ENCODE data around the gene PRKD3.

Gene PRKD3

DNA sequence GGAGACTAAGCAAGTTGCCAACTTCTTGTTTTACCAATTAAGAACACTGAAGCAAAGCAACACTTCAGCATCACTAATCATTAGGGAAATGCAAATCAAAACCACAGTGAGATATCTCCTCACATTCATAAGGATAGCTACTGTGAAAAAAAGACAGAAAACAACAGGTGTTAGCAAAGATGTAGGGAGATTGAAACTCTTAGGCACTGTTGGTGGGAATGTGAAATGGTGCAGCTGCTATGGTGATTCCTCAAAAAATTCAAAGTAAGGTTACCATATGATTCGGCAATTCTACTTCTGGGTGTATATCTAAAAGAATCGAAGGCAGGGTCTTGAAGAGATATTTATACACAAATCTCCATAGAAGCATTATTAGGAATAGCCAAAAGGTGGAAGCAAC, 8.6 kb upstream of the PRKD3 start:
- H3K9ac ChIP-seq (ENCODE audit: low read depth, low read length) = no peak overlapping the region

DNA sequence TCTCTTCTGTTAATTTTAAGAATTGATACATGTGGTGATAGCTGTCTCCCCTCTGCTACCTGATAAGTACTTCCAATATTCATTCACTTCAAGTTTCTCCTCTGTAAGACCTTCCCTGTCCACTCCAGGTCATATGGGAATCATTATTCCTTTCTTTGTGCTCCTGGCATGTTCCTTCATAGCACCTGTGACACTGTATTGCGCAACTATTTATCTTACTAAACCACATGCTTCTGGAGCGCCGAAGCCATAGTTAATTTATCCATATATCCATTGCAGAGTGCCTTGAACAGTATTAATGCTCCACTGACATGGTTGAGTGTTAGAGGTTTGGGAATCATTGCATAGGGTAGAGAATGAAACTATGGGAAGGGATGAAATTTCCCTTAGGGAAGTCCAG, 7.9 kb upstream of the PRKD3 start:
- Histone ChIP-seq H3K4me1 (ENCODE audit: insufficient read depth, low read length) (no peaks in the 10 kb centered on the region), H3K27me3 (ENCODE audit: insufficient read depth, low read length, poor library complexity) (peaks cover 33% of the 10 kb centered on the region), H2AFZ (ENCODE audit: low read depth, low read length) (no peak overlapping the region), H3K4me3 (ENCODE audit: low read depth in 1 of 2, low read length in 2 of 2) (no peak overlapping the region), H3K4me2 (ENCODE audit: insufficient read depth, low read length) (no peak overlapping the region), H4K20me1 (ENCODE audit: insufficient read depth, low read length) (no peaks in the 10 kb centered on the region), H3K79me2 (ENCODE audit: insufficient read depth, low read length) (no peaks in the 10 kb centered on the region), H3K9me3 (ENCODE audit: insufficient read depth, low read length, severe bottlenecking) (no peaks in the 10 kb centered on the region), H3K36me3 (ENCODE audit: insufficient read depth, low read length) (no peaks in the 10 kb centered on the region), H3K9ac (ENCODE audit: low read depth, low read length) (no peak overlapping the region), H3K27ac (ENCODE audit: low read length) (no peak overlapping the region)
- DNase-seq = no peak
- ATAC-seq (ENCODE audit: insufficient read depth, low read depth) = no peak
- TF ChIP-seq, protein P1, sequence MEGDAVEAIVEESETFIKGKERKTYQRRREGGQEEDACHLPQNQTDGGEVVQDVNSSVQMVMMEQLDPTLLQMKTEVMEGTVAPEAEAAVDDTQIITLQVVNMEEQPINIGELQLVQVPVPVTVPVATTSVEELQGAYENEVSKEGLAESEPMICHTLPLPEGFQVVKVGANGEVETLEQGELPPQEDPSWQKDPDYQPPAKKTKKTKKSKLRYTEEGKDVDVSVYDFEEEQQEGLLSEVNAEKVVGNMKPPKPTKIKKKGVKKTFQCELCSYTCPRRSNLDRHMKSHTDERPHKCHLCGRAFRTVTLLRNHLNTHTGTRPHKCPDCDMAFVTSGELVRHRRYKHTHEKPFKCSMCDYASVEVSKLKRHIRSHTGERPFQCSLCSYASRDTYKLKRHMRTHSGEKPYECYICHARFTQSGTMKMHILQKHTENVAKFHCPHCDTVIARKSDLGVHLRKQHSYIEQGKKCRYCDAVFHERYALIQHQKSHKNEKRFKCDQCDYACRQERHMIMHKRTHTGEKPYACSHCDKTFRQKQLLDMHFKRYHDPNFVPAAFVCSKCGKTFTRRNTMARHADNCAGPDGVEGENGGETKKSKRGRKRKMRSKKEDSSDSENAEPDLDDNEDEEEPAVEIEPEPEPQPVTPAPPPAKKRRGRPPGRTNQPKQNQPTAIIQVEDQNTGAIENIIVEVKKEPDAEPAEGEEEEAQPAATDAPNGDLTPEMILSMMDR (IDR thresholded peaks at IDR 0.05; ENCODE audit: borderline replicate concordance, extremely low read depth, low read length, poor library complexity, severe bottlenecking) = no peak
- no peak for TF ChIP-seq EZH2 (IDR thresholded peaks at IDR 0.05; ENCODE audit: borderline replicate concordance, low read depth, low read length, severe bottlenecking)

More for the DNA sequence above, 8.6 kb upstream of the PRKD3 start:
- no peak overlapping the region for H3K27ac ChIP-seq (ENCODE audit: low read length)
- no peaks in the 10 kb centered on the region for H4K20me1 ChIP-seq (ENCODE audit: insufficient read depth, low read length)
- H3K27me3 ChIP-seq (ENCODE audit: insufficient read depth, low read length, poor library complexity) = peaks cover 36% of the 10 kb centered on the region
- H2AFZ ChIP-seq (ENCODE audit: low read depth, low read length) = no peak overlapping the region
- ATAC-seq (ENCODE audit: insufficient read depth, low read depth) (no peak), DNase-seq (no peak)
- H3K4me1 ChIP-seq (ENCODE audit: insufficient read depth, low read length) = no peaks in the 10 kb centered on the region
- no peak overlapping the region for H3K4me2 ChIP-seq (ENCODE audit: insufficient read depth, low read length)
- H3K36me3 ChIP-seq (ENCODE audit: insufficient read depth, low read length) = no peaks in the 10 kb centered on the region
- no peaks in the 10 kb centered on the region for H3K9me3 ChIP-seq (ENCODE audit: insufficient read depth, low read length, severe bottlenecking)
- no peak overlapping the region for H3K4me3 ChIP-seq (ENCODE audit: low read depth in 1 of 2, low read length in 2 of 2)
- no peaks in the 10 kb centered on the region for H3K79me2 ChIP-seq (ENCODE audit: insufficient read depth, low read length)
- TF ChIP-seq EZH2 (IDR thresholded peaks at IDR 0.05; ENCODE audit: borderline replicate concordance, low read depth, low read length, severe bottlenecking) = no peak
- TF ChIP-seq, protein P1 (IDR thresholded peaks at IDR 0.05; ENCODE audit: borderline replicate concordance, extremely low read depth, low read length, poor library complexity, severe bottlenecking) = no peak

DNA sequence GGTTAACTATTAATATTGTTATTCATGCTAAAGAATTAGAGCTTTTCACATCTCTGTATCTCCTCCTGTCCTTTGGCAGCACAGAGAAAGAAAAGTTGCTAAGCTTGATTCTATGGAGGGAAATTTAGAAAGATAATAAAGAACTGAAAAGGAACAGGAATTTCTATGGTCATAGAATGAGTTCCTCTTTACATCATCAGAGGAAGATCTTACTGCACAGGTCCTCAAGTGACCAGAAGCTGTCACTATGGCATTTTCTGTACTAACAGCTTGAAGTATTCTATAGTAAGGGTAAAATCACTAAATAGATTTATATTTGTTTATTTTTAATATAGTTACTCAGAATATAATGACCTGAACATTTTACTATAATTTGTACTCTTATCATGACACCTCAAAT, 6.0 kb upstream of the PRKD3 start:
- Histone ChIP-seq H3K27ac (ENCODE audit: low read length) (no peak overlapping the region), H4K20me1 (ENCODE audit: insufficient read depth, low read length) (no peaks in the 10 kb centered on the region), H3K4me1 (ENCODE audit: insufficient read depth, low read length) (peaks cover 2% of the 10 kb centered on the region), H2AFZ (ENCODE audit: low read depth, low read length) (no peak overlapping the region), H3K4me3 (ENCODE audit: low read depth in 1 of 2, low read length in 2 of 2) (no peak overlapping the region), H3K36me3 (ENCODE audit: insufficient read depth, low read length) (no peaks in the 10 kb centered on the region), H3K27me3 (ENCODE audit: insufficient read depth, low read length, poor library complexity) (peaks cover 42% of the 10 kb centered on the region), H3K9me3 (ENCODE audit: insufficient read depth, low read length, severe bottlenecking) (no peaks in the 10 kb centered on the region), H3K79me2 (ENCODE audit: insufficient read depth, low read length) (no peaks in the 10 kb centered on the region), H3K4me2 (ENCODE audit: insufficient read depth, low read length) (no peak overlapping the region), H3K9ac (ENCODE audit: low read depth, low read length) (no peak overlapping the region)
- ATAC-seq (ENCODE audit: insufficient read depth, low read depth) (no peak), DNase-seq (no peak)
- TF ChIP-seq EZH2 (IDR thresholded peaks at IDR 0.05; ENCODE audit: borderline replicate concordance, low read depth, low read length, severe bottlenecking) = no peak
- TF ChIP-seq, protein P1 (IDR thresholded peaks at IDR 0.05; ENCODE audit: borderline replicate concordance, extremely low read depth, low read length, poor library complexity, severe bottlenecking) = no peak

All from DND-41 (cell line).